GM19099 (cell line): ENCODE results near the gene PRDX3.

Experiments
- POLR2A ChIP-seq: IDR thresholded peaks from 3 replicates; pipeline ENCODE4 v1.6.1; 2011; ENCODE audit warnings: low read depth; ENCODE audit not compliant: insufficient read length; ENCODE audit errors: extremely low read depth

The PRDX3 gene

GRCh38 chr10:119178372-119179119 is at the start of gene PRDX3:
Gene PRDX3, minus strand, starts transcription at chr10:119178812. Its CDS starts 22 bp downstream, at chr10:119178790.
- peak; percentile 98 for TF ChIP-seq POLR2A

- no peak for TF ChIP-seq POLR2A
These were observed 49.2 kb upstream of the PRDX3 start for GRCh38 chr10:119227825-119228224.

- TF ChIP-seq POLR2A, result no peak
These were observed 46.6 kb upstream of the PRDX3 start for GRCh38 chr10:119225083-119225658.

- no peak for TF ChIP-seq POLR2A
These were observed 44.4 kb upstream of the PRDX3 start for GRCh38 chr10:119222966-119223386.

GRCh38 chr10:119222537-119222936 is 43.9 kb upstream of the PRDX3 start:
- no peak for TF ChIP-seq POLR2A

- no peak for TF ChIP-seq POLR2A
These were observed 43.1 kb upstream of the PRDX3 start for GRCh38 chr10:119221666-119222065.

- TF ChIP-seq POLR2A, result no peak
These were observed 42.6 kb upstream of the PRDX3 start for GRCh38 chr10:119221201-119221600.

- no peak for TF ChIP-seq POLR2A
These were observed 41.3 kb upstream of the PRDX3 start for GRCh38 chr10:119219871-119220270.

GRCh38 chr10:119217991-119218490 is 39.4 kb upstream of the PRDX3 start:
- no peak for TF ChIP-seq POLR2A

GRCh38 chr10:119217401-119217800 is 38.8 kb upstream of the PRDX3 start:
- TF ChIP-seq POLR2A, result no peak

- no peak for TF ChIP-seq POLR2A
These were observed 37.5 kb upstream of the PRDX3 start for GRCh38 chr10:119216127-119216526.

GRCh38 chr10:119215371-119215770 is 36.8 kb upstream of the PRDX3 start:
- TF ChIP-seq POLR2A, result no peak

- no peak for TF ChIP-seq POLR2A
These were observed 33.2 kb upstream of the PRDX3 start for GRCh38 chr10:119211625-119212441.

- no peak for TF ChIP-seq POLR2A
These were observed 32.6 kb upstream of the PRDX3 start for GRCh38 chr10:119211176-119211575.

- no peak for TF ChIP-seq POLR2A
These were observed 32.0 kb upstream of the PRDX3 start for GRCh38 chr10:119210633-119211032.
